ENCODE measurements around the gene LIFR.
"Not testable (repeated sequence)": the region's sequence is repeated elsewhere in the genome, so short reads cannot be mapped to it uniquely, and the experiment has no call there.

Gene LIFR, protein sequence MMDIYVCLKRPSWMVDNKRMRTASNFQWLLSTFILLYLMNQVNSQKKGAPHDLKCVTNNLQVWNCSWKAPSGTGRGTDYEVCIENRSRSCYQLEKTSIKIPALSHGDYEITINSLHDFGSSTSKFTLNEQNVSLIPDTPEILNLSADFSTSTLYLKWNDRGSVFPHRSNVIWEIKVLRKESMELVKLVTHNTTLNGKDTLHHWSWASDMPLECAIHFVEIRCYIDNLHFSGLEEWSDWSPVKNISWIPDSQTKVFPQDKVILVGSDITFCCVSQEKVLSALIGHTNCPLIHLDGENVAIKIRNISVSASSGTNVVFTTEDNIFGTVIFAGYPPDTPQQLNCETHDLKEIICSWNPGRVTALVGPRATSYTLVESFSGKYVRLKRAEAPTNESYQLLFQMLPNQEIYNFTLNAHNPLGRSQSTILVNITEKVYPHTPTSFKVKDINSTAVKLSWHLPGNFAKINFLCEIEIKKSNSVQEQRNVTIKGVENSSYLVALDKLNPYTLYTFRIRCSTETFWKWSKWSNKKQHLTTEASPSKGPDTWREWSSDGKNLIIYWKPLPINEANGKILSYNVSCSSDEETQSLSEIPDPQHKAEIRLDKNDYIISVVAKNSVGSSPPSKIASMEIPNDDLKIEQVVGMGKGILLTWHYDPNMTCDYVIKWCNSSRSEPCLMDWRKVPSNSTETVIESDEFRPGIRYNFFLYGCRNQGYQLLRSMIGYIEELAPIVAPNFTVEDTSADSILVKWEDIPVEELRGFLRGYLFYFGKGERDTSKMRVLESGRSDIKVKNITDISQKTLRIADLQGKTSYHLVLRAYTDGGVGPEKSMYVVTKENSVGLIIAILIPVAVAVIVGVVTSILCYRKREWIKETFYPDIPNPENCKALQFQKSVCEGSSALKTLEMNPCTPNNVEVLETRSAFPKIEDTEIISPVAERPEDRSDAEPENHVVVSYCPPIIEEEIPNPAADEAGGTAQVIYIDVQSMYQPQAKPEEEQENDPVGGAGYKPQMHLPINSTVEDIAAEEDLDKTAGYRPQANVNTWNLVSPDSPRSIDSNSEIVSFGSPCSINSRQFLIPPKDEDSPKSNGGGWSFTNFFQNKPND

DNA sequence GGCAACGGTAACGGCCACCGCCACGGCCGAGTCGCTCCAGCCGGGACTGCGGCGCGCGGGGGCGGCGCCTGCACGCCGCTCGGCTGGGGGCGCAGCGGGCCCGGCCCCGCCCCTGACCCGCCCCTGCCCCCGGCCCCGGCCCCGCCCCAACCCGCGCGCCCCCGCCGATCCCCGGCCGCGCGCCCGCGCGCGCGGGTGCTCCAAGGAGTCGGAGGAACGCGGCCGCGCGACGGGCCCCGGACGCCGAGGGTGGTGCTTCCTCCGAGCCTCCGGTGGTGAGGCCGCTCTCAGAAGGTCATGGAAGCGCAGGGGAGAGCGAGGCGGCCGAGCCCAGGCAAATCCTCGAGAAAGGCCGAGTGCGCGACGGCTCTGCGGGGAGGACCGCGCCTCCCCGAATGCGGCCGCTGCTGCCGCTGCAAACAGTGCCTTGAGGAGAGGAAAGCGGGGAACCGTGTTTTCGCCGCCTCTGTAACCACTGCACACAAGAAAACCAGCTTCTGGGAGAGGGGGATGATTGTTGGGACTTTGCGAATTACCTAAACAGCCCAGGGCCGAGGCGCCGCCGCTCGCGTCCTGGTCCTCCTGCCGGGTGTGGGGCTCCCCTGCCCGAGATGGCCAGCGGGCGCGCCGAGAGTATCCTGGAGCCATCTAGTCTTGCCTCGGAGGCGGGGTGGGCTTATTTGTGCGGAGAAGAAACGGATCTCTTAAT lies at the start of gene LIFR:
TSS of gene LIFR (minus strand) at position 48 of the 709 bp plus-strand sequence. CDS start 25,999 bp downstream, outside the sequence.
- DNase-seq (ENCODE audit: low read depth in 2 of 2), result peak in 1 of 2 donors; percentile 19

DNA sequence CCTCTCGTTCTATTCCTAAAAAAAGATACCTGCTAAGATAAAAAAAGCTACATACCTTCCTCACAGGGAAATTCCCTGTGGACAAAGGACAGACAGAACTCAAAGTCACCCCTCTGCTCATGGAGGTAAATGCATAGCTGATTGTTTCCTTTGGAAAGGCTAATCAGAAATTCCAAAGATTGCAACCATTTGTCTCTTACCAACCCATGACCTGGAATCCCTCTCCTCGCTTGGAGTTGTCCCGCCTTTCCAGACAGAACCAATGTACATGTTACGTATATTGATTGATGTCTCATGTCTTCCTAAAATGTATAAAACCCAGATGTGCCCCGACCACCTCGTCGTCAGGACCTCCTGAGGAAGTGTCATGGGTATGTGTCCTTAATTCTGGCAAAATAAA lies 49.2 kb upstream of the LIFR start:
- no peak for DNase-seq (ENCODE audit: low read depth in 2 of 2)

DNA sequence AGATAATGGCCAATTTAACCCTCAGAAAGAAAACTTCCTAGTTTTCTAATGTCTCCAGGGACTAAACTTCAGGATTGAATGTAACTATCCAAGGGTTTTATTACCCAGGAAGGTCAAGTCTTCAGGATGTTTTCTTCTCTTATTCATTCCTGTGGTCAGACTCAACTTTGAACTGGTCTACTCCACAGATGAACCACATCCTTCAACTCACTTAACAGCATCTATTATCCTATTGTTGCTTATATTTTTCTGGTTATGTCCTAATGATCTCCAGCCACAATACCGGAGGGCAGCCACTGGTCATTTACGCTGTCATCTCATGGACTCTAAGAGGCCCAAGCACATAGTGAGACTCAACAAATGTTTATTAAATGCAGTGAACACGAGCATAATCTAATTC lies 47.2 kb upstream of the LIFR start:
- no peak for DNase-seq (ENCODE audit: low read depth in 2 of 2)

DNA sequence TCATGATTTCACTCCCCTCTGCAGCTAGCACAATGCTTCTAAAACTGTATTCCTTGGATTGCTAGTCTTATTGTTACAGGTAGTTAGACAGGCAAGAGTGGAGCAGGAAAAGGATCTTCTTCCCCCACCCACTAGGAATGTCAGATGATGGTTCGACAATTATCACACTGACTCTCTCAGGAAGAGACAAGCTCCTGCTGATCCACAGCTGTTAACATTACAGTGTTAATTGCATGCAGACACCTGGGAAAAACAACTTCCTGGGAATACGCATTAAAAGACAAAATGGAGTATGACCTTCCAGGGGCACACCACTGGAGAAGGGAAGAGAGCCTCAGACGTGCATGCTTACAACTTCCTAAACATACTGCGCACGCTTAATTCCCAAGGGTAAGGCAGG lies 46.2 kb upstream of the LIFR start:
- no peak for DNase-seq (ENCODE audit: low read depth in 2 of 2)

DNA sequence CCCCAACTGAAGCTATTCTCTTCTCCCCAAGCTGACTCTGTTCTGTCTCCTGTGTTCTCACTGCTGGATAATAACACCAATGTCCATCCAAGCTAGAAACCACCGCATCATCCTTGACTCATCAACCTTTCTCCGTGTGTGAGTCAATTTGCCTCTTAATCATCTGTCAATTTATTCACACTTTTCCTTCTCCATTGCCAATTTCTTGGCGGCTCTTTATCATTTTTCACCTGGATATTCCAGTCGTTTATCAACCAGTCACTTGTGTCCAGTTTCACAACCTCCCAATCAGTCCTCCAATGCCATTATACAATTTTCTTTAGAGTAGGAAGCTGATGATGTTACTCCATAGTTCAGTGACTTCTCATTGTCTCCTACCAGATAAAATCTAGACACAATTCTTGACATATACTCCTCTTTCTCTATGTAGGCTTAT lies 45.4 kb upstream of the LIFR start:
- DNase-seq (ENCODE audit: low read depth in 2 of 2), result no peak

DNA sequence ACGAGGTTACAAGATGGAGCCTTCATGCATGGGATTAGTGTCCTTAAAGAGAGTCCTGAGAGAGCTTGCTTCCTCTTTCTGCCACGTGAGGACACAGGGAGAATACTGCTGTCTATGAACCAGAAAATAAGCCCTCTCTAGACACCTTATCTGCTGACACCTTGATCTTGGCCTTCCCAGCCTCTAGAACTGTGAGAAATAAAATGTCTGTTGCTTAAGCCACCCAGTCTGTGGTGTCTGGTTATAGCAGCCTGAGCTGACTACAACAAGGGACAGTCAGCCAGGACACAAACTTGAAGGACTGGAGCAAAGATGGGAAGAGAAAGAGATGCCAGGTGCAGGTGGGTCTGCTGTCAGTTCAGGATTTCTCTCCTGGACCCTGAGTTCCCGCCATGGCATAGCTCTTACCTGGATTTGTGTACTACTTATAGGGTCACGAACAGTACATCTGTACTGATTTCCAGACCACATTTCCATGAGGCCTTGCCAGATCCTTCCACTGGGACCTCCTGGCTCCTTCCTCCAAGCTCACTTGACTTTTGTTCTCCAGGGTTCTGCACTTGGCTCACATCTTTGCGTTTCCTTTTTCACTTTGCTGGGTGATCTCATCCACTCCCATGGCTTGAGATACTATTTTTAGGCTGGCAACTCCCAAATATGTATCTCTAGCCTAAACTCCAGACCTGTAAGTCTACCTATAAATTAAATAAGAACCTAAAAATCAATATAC lies 44.9 kb upstream of the LIFR start:
- DNase-seq (ENCODE audit: low read depth in 2 of 2), result no peak

DNA sequence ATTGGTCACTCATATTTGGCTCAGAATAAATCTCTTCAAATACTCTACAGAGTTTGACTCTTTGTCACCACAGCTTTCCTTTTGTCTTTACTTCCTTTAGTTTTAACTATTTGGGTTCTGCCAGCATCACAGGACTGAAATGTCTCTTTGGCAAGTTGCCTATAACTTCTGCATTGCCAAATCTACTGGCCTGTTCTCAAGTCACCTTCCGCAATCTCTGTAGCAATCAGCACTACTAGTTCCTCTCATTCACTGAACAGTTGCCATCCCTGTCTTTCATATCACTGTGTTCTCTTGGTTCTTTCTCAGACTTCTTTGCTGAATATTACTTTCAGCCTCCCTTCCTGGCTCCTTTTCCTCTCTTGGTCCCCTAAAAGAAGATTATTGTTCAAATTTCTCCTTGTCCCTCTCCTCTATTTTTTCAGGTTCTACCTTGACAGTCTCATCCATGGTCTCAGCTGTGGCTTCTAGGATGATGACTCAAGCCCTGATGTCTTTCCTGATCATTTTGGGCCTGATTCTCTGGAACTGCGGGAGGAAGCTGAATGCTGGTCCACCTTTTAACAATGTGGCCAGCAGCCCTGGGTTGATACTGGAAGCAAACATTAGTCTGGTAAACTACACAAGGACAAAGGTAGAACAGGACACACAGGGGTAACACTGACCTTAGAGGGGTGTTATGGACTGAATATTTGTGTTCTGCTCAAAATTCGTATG lies 44.0 kb upstream of the LIFR start:
- no peak for DNase-seq (ENCODE audit: low read depth in 2 of 2)

DNA sequence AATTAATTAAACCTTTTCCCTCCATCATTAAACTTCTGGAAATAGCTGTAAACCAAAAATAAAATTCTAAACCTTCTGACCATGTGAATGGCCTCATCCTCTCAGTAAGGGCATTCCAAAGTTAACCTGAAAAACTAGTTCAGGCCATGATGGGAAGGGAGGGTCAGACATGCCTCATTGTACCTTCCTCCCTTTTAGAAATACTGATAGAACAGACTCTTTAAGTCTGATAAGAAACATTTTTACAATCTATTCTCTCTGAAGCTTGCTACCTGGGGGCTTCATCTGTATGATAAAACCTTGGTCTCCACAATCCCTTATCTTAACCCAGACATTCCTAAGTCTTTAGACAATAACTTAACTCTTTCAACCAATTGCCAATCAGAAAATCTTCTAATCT lies 43.3 kb upstream of the LIFR start:
- not testable (repeated sequence) for DNase-seq (ENCODE audit: low read depth in 2 of 2)

DNA sequence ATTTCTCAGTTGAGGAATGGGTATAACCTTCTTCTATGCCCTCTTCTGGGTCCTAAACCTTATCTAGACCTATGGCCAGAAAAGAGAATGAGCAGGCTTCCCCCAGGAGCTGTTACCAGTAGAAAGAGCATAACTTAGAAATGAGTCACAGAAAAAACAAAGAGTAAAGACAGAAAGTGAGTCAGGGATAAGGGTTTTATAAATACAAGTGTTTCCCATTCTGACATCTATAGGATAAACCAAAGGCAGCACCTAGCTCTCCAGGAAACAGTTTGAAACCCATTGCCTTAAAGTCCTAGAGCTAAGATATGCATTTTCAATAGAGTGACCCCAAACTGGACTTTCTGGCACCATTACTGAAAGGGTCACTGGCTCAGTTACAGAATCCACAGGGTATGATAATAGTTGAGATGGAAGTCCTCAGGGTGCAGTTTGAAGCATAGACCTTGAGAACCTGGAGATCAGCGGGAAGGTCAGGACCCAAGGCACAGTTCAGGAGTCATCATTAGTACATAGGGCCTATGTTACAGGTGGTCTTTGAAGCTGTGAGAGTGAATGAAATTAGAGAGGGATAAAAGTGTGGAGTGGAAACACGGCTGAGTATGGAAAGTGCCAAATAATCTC lies 42.7 kb upstream of the LIFR start:
- no peak for DNase-seq (ENCODE audit: low read depth in 2 of 2)

DNA sequence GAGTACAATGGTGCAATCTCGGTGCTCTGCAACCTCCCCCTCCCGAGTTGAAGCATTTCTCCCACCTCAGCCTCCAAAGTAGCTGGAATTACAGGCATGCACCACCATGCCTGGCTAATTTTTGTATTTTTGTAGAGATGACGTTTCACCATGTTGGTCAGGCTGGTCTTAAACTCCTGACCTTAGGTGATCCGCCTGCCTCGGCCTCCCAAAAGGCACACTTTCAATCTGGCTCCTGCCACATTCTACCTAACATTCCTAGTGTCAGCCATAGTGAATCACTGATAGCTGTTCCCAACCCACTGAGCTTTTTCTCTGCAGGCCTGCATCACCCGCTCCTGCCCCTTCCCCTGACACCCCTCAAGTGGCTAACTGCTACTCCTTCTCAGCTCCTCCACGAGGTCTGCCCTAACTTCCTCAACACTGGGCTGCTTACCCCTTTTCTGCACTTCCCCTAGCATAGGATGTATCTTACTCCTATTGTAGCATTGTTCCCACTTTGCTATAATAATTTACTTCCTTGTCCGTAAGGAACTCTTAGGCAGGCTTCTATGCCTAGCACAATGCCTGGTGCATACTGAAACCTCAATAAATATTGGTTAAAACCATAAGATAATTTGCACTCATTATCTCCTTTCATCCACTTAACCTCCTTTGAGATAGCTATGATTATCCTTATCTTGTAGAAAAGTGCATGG lies 42.0 kb upstream of the LIFR start:
- no peak for DNase-seq (ENCODE audit: low read depth in 2 of 2)

DNA sequence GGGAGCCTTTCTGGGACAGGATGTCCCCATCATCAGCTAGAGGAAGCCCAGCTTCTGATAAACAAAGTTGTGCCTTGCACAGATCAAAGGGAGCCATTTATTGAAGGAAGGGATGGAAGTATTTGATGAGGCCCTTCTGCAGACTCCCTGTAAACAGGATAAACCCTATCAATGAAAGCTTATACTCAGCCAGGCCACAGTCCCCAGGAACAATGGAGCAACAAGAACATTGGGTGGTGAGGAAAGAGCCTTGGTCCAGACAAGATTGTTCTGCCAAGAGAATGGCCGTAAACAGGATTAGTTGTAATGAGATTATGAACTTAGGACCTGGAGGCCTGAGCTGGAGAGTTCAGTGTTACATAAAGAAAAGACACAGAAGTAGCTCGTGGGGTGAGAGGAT lies 40.5 kb upstream of the LIFR start:
- DNase-seq (ENCODE audit: low read depth in 2 of 2), result no peak

DNA sequence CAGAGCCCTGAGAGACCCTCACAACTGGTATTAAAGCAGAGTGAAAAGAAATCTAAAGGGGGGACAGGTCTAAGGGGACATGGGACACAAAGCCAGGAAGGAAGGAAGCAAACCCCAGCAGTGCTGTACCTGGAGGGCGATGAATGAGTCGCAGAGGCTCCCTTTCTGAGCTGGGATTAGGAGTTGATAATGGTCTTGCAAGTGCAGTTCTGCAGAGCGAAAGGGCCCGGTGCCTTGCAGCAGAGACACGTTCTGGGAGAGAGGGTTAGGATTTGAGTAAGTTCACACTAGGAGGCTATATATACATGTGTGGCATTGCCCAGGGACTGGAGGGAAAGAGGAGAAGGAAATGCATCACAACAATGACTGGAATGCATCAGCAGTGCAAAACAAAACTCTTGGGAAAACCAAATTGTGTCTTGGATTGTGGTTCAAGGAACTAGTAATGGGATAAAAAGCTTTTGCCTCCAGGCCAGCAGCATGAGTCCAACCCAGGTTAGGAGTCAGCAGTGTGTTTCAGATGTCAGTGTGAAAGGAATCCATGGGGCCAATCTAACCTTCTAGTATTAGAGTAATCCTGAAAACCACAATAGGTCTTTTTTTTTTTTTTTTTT lies 38.8 kb upstream of the LIFR start:
- no peak for DNase-seq (ENCODE audit: low read depth in 2 of 2)

DNA sequence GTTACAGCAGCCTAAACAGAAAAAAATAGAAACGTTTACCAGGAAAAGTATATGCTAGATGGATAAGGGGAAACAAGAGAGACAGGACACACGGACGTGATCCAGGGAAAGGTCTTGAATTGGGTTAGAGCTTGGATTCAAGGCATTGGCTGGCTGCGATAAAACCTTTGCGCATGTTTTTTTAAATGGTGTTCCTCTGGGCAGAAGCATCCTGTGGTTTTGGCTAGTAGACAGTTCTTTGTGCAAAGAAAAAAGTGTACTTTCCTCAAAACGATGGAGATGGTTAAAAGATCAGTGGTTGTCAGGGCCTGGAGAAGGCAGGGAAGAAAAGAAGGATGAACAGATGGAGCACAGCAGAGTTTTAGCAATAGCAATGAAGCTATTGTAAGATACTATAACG lies 37.5 kb upstream of the LIFR start:
- DNase-seq (ENCODE audit: low read depth in 2 of 2), result no peak

DNA sequence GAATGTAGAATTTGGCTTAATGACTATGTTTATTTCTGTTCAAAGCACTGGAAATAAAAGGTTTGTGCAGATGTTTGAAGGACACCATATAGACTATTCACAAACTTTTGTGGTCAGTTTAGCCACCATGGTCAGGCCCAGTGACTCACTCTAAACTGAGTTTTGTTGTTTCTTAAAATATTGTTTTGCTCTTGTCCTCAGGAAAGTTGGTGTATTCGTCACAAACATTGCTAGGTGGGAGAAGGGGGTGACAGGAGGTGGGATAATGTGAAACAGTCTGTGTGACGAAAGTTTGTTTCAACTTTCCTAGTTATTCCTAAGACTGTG lies 35.0 kb upstream of the LIFR start:
- no peak for DNase-seq (ENCODE audit: low read depth in 2 of 2)

DNA sequence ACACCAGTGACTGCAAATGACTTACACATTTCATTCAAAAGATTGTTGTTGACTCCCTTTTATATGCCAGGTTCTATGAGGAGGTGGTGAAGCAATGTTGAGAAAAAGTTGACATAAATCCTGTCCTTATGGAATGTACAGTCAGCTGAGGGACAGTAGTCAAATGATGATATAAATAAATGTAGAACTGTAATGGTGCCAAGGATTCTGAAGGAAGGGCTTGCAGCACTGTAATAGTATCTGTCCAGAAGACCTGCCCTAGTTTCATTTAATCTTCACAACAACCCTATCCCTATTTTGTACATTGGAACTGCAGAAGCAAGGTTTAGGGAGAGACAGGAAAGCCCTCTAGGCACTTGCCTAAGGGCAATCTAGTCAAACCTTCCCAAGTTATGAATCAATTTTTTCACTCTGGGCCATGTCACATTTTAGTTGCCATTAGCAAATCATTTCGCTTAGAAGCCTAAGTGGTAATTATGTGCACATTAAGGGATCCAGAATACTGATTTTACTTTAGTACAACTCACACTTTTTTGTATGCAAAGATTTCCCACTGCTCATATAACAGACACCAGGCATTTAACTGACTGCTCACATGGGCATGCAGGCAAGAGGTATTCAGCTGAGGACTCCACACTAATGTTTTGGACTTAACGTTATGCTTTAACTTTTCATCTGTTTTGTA lies 34.5 kb upstream of the LIFR start:
- no peak for DNase-seq (ENCODE audit: low read depth in 2 of 2)

DNA sequence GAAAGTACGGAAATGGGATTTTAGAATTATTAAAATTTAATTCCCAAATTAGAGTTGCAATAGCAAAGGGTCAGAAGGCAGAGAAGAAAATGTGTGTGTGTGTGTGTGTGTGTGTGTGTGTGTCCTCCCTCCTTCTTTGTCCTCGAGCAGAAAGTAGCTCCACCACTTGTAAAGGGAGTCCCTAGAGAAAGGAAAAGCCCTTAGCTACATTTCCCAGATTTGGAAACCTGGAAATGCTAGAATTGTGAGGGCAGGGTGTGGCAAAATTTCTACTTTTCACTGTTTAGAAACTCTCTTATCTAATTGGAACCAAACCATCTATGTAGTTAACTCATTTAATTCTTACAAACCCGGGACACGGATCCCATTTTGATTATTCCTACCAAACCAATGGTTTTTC lies 33.2 kb upstream of the LIFR start:
- DNase-seq (ENCODE audit: low read depth in 2 of 2), result no peak

DNA sequence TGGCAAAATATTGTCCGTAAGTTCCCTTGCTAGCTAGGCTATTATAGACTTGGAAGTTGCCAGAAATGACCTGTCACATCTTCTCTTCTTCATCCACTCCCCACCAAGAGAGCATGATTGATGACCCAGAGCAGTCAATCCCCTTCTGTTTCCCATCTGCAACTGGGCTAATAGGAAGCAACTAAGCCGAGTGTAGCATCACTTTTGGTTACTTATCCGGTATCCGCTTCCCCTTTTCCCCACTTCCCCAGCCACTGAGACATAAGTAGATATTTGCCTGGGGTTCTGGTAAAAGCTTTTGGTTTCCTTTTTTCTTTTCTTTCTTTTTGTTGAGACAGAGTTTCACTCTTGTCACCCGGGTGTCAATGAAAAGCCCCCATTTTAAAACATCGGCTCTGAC lies 29.4 kb upstream of the LIFR start:
- DNase-seq (ENCODE audit: low read depth in 2 of 2), result no peak

DNA sequence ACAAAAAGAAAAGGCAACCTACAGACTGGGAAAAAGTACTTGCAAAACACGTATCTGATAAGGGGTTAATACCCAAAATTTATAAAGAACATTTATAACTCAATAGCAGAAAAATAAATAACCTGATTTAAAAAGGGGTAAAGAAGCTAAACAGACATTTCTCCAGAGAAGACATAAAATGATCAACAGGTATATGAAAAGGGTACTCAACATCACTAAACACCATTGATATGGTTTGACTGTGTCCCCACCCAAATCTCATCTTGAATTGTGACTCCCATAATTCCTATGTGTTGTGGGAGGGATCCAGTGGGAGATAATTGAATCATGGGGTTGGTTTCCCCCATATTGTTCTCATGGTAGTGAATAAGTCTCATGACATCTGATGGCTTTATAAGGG lies 27.1 kb upstream of the LIFR start:
- no peak for DNase-seq (ENCODE audit: low read depth in 2 of 2)

DNA sequence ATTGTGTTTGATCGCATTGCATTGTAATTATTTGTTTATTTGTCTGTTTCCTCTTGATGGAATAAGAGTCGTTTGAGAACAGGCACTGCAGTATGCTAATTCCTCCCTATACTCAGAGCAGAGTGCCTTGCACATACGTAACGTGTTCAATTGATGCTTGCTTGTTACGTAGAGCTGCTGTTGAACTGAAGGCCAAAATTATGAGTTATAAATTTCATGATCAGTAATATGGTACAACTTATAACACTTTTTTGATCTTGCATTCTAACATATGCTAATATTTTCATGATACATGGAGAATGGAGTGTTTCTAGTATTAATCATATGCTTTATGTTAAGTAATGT lies 26.5 kb upstream of the LIFR start:
- DNase-seq (ENCODE audit: low read depth in 2 of 2), result no peak
